Measurements from ENCODE around the gene RAB30.

The RAB30 gene

GRCh38 chr11:83115551-83115950 lies 43.9 kb upstream of the RAB30 start:
- TF ChIP-seq, protein P1, sequence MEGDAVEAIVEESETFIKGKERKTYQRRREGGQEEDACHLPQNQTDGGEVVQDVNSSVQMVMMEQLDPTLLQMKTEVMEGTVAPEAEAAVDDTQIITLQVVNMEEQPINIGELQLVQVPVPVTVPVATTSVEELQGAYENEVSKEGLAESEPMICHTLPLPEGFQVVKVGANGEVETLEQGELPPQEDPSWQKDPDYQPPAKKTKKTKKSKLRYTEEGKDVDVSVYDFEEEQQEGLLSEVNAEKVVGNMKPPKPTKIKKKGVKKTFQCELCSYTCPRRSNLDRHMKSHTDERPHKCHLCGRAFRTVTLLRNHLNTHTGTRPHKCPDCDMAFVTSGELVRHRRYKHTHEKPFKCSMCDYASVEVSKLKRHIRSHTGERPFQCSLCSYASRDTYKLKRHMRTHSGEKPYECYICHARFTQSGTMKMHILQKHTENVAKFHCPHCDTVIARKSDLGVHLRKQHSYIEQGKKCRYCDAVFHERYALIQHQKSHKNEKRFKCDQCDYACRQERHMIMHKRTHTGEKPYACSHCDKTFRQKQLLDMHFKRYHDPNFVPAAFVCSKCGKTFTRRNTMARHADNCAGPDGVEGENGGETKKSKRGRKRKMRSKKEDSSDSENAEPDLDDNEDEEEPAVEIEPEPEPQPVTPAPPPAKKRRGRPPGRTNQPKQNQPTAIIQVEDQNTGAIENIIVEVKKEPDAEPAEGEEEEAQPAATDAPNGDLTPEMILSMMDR (IDR thresholded peaks at IDR 0.05; ENCODE audit: insufficient read depth, low read length, poor library complexity, severe bottlenecking): no peak
- H3K27me3 ChIP-seq (replicated peaks; ENCODE audit: control insufficient read depth, insufficient read depth, low read length): no peaks in the 10 kb centered on the region
- H3K4me3 ChIP-seq (replicated peaks; ENCODE audit: low read depth, low read length): no peak overlapping the region
- no peak for DNase-seq (ENCODE audit: extremely low read depth, insufficient read length)
- no peaks in the 10 kb centered on the region for H3K36me3 ChIP-seq (ENCODE audit: control insufficient read depth, insufficient read depth, low read length)

DNA sequence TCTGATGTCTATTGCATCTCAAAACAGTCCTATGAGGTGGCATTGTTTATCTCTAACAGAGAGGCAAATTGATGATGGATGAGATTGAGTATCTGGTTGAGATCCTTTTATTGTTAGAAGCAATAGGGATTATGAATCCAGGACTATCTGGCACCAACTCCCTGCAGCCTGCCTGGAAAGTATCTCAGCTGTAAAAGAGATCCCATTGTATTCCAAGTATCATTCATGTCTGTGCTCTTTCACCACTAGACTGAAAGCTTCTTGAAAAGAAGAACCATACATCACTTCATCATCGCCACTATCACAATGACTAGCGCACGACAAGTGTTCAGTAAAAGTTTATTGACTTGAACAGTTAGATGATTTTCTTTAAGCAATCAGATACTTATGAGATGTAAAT lies 43.3 kb upstream of the RAB30 start:
- no peak for DNase-seq (ENCODE audit: extremely low read depth, insufficient read length)
- TF ChIP-seq, protein P1 (IDR thresholded peaks at IDR 0.05; ENCODE audit: insufficient read depth, low read length, poor library complexity, severe bottlenecking): no peak
- Histone ChIP-seq H3K4me3 (replicated peaks; ENCODE audit: low read depth, low read length) (no peak overlapping the region), H3K36me3 (ENCODE audit: control insufficient read depth, insufficient read depth, low read length) (no peaks in the 10 kb centered on the region), H3K27me3 (replicated peaks; ENCODE audit: control insufficient read depth, insufficient read depth, low read length) (no peaks in the 10 kb centered on the region)

DNA sequence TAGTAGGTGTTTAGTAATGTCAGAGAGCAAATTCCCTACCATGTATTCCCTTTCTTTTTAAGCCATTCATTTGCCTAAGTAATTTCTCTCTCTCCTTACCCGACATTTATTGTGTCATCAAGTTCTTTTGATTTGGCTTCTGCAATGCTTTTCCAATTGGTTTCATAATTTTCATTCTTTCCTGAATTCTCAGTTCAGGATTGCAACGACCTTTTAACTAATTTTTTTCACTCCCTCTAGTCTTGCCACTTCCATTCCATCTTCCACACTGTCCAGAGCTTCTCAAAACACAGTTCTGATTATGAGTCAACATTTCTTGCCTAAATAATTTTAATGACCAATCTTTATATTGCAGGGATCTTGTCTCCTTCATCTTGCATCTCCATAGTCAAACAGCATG lies 41.2 kb upstream of the RAB30 start:
- TF ChIP-seq, protein P1 (IDR thresholded peaks at IDR 0.05; ENCODE audit: insufficient read depth, low read length, poor library complexity, severe bottlenecking): no peak
- H3K4me3 ChIP-seq (replicated peaks; ENCODE audit: low read depth, low read length): no peak overlapping the region
- no peaks in the 10 kb centered on the region for H3K27me3 ChIP-seq (replicated peaks; ENCODE audit: control insufficient read depth, insufficient read depth, low read length)
- H3K36me3 ChIP-seq (ENCODE audit: control insufficient read depth, insufficient read depth, low read length): no peaks in the 10 kb centered on the region
- DNase-seq (ENCODE audit: extremely low read depth, insufficient read length): no peak

DNA sequence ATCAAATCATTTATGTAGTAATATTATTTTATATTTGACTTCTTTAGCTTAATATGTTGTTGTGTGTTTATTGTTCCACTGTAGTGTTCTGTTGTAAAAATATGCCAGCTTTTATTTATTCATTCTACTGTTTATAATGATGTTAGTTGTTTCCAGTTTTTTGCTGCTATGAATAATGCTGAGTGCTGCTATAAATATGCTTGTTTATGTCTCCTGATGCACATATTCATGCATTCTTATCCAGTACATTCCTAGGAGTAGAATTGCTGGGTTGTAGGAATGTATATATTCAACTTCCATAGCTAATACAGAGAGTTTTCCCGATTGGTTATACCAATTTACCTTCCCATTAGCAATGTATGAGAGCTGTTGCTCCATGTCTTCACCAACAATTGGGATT lies 33.5 kb upstream of the RAB30 start:
- Histone ChIP-seq H3K4me3 (replicated peaks; ENCODE audit: low read depth, low read length) (no peak overlapping the region), H3K27me3 (replicated peaks; ENCODE audit: control insufficient read depth, insufficient read depth, low read length) (no peaks in the 10 kb centered on the region), H3K36me3 (ENCODE audit: control insufficient read depth, insufficient read depth, low read length) (no peaks in the 10 kb centered on the region)
- TF ChIP-seq, protein P1 (IDR thresholded peaks at IDR 0.05; ENCODE audit: insufficient read depth, low read length, poor library complexity, severe bottlenecking): no peak
- no peak for DNase-seq (ENCODE audit: extremely low read depth, insufficient read length)

DNA sequence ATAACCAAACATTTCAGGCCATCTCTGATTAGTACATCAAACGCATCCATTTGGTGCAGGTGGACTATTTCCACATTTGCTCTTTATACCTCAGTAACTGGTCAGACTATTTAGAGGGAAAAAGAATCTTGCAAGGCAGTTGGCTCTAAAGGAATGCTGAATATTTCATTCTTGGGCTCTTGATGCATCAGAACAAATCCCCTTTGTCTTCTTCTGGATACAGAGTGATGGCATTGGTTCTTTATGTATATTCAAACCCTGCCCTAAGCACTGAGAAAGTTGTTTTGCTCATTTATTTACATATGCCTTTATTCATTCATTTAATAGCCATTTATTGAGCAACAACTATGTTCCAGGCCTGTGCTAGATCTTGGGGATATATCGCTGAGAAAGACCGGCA lies 31.1 kb upstream of the RAB30 start:
- no peak for DNase-seq (ENCODE audit: extremely low read depth, insufficient read length)
- H3K27me3 ChIP-seq (replicated peaks; ENCODE audit: control insufficient read depth, insufficient read depth, low read length): no peaks in the 10 kb centered on the region
- H3K4me3 ChIP-seq (replicated peaks; ENCODE audit: low read depth, low read length): no peak overlapping the region
- no peaks in the 10 kb centered on the region for H3K36me3 ChIP-seq (ENCODE audit: control insufficient read depth, insufficient read depth, low read length)
- TF ChIP-seq, protein P1 (IDR thresholded peaks at IDR 0.05; ENCODE audit: insufficient read depth, low read length, poor library complexity, severe bottlenecking): no peak

- no peak for DNase-seq (ENCODE audit: extremely low read depth, insufficient read length)
These were observed 25.9 kb upstream of the RAB30 start for GRCh38 chr11:83097429-83098075.

More at GRCh38 chr11:83097429-83098075, 25.9 kb upstream of the RAB30 start:
- no peaks in the 10 kb centered on the region for H3K27me3 ChIP-seq (replicated peaks; ENCODE audit: control insufficient read depth, insufficient read depth, low read length)
- TF ChIP-seq, protein P1 (IDR thresholded peaks at IDR 0.05; ENCODE audit: insufficient read depth, low read length, poor library complexity, severe bottlenecking): no peak
- no peaks in the 10 kb centered on the region for H3K36me3 ChIP-seq (ENCODE audit: control insufficient read depth, insufficient read depth, low read length)
- no peak overlapping the region for H3K4me3 ChIP-seq (replicated peaks; ENCODE audit: low read depth, low read length)

Measured in GM06990 (cell line).